Kasumi-1 (cell line): ENCODE results near the gene SLC6A3.
"Not testable (repeated sequence)": the region's sequence is repeated elsewhere in the genome, so short reads cannot be mapped to it uniquely, and the experiment has no call there.

ENCODE experiments used
- DNase-seq, 2 experiments: peaks; one replicate each; lab custom pipeline; 2025; lab: John Stamatoyannopoulos, UW

The SLC6A3 gene

DNA sequence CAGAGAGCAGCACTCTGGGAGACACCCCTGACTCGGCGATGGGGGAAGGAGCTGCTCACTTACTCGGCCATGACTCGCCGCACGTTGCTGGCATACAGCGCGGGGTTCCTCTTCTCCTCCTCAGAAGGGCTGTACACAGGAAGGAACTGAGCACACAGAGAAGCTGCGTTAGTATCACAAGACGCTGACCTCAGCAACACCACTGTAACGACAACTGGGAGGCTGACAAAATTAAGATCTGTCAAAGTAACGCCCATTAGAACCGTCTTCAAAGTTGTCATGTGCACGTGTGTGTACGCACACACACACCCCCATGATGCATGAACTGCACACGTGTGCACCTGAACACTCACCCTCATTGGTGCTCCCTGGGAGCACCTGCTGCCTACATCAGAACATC is 32.1 kb upstream of the SLC6A3 start:
- peak; percentile 89 to 94 for DNase-seq

GRCh38 chr5:1476967-1477310 is 31.7 kb upstream of the SLC6A3 start:
- no peak for DNase-seq

DNA sequence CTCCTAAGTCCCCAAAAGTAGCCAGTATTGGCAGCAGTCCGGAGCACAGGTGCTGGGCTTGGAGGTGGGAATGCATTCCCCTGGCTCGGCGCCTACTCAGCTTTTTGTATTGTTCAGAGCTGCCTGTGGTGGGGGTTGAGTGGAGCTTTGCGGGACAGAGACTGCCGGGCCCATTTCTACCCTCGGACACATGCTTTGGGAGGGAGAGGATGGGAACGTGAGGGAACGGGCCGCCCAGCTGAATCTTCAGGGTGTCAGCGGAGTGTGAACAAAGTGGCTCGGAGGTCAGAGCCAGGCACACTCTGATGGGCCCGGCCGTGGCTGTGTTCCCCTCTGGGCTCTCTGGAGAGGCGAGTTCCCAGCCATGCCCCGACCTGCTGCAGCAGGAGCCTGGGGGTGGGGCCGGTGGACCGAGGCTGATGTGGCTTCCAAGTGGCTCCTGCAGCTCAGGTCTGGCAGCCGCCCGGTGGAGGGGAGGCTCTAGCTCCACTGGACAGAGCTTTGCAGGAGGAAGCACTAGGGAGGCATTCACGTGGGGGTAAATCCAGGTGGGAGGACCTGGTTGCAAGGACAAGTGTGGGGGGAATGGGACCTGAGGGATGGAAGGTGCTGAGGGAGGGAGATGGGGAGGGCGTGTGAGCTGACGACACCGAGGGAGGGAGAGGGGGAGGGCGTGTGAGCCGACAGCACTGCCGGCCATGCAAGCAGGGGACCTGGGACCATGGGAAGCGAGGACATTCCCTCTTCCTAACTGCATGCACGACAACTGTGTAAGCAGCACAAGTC is 31.1 kb upstream of the SLC6A3 start:
- no peak for DNase-seq

DNA sequence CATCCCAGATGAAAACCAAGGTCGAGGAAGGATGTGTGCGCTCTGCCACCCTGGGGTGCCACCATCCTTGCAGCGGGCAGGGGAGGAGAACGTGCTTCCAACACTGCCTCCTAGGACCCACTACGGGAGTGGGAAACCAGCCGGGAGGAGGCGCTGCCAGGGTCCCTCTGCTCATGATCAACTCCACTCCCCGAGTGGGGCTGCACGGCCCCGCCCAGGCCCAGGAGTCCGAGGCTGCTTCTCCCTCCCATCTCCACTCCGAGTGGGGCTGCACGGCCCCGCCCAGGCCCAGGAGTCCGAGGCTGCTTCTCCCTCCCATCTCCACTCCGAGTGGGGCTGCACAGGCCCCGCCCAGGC is 30.3 kb upstream of the SLC6A3 start:
- not testable (repeated sequence) for DNase-seq

DNA sequence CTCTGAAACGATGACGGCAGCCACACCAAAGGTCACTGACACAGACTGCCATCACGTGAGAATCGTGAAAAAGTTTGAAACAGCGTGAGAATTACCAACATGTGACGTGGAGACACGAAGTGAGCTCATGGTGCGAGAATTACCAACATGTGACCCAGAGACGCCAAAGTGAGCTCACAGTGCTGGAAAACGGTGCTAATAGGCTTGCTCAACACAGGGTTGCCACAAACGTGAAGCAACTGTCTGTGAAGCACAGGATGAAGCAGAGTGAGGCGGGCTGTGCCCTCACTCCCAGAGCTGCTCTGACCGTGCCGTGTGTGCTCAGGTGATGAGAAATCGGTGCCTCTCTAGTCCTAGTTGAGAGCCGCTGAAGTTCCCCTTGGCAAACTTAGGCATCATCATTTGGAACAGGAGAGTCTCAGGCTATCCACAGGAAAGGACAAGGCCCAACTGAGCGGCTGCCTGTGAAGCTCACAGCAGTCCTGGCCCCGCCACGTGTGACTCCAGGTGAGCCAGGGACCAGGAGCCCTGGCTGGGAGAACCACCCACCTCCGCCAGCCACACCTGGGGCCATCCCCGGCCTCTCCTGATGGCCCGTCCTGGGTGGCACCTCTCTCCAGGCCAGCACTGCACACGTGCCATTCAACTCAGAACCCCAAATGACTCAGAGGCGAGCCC is 29.8 kb upstream of the SLC6A3 start:
- no peak for DNase-seq

DNA sequence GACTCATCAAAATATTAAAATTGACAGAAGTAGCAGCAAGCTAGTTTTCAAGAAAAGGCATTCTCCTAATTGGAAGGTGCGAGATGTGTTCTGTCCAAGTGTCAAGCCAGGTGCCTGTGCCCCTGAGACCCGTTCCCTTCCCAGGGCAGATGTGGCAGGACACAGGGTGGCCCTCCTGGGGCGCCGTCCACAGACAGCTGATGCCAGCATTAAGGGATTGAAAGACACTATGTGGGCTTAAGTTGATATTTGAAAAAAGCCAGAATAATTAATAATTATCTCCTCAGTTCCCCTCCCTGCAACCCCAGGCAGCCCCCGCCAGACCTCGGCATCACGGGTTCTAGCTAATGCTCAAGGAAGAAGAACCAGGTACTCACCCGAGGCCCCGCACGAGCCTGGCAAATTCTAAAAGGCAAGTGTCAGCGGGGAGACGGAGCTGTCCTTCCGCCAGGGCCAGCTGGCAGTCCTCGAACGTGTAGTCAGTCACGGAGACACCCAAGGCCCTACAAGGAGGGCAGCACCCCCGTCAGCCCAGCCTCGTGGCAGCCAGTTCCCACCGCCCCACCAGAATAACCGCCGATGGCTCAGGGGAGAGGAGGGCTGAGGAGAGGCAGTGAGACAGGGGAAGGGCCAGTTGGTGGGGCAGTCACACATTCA is 29.1 kb upstream of the SLC6A3 start:
- no peak for DNase-seq

DNA sequence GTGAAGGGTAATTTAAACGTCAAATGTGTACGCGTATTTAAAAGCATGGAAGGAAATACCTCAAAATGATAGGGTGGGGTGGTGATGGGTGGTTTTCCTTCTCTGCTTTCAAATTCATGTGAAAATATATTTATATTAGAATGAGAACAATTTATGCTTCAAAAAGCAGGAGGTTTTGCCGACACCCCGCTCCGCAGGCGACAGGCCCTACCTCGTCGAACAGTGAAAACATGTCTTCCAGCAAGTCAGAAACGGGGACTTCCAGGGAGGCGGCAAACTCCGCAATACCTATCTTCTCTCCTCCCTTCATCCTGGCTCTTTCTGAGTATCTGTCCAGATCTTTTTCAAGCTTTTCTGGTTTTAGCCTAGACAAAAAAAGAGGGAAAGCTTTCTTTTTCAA is 28.5 kb upstream of the SLC6A3 start:
- DNase-seq, result no peak

DNA sequence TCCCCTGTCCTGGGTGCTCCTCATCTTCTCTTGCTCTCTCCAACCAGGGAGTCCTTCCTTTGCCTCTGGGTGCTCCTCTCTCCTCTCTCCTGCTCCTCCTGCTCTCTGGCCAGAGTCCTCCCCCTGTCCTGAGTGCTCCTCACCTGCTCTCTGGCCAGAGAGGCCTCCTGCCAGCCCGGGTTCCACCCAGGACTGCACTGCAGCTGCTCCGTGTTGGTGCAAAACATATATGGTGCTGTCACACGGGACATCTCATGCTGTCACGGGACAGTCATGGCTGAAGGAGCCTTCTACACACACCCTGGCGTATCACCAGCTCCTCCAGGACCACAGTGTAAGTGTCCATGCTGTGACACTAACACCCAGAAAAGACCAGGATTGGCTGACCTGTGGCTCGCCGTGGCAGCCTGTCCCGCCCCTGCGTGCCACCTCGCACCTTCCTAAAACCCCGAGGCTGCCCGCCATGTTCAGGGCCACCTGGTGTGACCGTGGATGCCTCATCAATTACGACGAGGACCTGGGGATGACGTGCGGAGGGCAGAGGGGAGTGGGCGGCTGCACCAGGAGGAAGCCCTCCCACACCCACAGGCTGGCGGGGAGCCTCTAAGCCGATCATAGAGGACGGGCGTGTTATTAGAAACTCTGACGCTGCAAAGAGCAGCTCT is 27.9 kb upstream of the SLC6A3 start:
- DNase-seq, result no peak

DNA sequence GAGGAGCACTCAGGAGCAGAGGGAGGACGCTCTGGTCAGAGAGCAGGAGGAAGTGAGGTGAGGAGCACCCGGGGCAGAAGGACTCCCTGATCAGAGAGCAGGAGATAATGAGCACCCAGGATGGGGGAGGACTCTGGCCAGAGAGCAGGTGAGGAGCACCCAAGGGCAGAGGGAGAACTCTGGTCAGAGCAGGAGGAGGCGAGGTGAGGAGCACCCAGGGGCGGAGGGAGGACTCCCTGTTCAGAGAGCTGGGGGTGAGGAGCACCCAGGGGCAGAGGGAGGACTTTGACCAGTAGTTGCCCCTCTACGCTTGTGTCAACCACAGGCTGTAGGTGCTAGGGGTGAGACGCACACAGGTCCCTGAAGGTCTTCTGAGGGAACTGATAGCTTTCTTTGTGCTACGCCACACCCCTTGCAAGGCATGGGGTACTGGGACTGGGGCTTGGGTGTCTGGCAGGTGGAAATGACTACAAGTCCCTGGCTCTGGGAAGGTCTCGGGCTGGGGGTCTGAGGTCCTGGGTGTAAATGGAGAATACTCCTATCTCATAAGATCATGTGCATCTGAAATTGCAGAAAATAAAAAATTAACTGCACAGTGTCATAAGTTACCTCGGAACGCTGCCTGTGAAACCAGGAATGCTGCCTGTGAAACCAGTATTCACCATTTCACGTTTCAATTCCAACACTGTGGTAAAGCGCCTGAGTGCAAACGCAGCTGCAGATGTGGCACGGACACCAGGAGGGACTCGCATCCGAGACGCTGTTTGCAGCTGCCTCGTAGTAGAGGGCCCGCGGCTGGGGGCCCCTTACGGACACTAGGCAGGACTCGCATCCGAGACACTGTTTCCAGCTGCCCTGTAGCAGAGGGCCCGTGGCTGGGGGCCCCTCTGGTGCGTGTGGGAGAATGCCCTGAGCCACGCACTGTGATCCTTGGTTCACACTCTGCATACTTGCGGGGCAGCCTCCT is 27.0 kb upstream of the SLC6A3 start:
- DNase-seq, result no peak

DNA sequence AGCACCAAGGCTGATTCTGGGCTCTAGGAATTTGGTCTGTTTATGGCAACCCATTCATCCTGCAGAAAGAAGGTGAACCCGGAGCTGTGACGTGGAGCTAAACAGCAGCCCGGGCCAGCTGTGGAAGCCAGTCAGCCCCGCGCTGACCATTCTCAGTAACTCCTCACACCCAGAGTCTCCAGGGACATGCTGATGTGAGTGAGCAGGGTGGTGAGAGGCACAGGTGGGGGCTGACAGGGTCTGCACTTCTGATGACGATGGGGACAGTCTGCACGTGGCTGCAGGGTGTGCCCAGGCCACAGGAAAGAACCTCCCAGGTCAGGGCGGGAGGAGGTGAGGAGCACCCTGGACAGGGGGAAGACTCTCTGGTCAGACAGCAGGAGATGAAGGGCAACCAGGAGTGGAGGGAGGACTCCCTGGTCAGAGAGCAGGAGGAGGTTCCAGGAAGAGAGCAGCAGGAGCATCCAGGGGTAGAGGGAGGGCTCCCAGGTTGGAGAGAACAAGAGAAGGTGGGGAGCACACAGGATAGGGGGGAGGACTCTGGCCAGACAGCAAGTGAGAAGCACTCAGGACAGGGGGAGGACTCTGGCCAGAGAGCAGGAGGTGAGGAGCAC is 26.1 kb upstream of the SLC6A3 start:
- DNase-seq, result no peak

DNA sequence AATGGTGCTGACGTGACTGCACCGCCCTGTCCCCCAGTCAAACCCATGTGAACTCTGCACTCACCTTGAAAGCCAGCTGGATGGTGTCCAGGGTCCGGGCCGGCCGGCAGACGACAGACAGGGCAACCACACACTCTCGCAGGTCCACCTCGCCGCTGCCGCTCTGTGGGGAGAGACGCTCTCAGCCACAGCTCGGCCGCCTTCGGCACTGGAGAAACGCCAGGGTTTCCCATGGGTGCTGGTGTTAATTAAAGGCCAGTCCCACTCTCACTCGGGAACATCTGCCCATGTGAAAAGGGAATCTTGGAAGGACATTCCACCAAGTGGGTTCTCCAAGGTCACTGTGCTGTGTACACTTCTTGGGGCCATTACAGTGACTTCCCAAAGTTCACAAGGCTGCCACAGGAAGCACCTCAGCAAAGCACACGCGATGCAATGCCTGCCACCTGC is 25.5 kb upstream of the SLC6A3 start:
- DNase-seq, result no peak

- DNase-seq, result no peak
These were observed 23.6 kb upstream of the SLC6A3 start for GRCh38 chr5:1468629-1469527.

GRCh38 chr5:1468247-1468612 is 23.0 kb upstream of the SLC6A3 start:
- no peak for DNase-seq

- DNase-seq, result no peak
These were observed 22.4 kb upstream of the SLC6A3 start for GRCh38 chr5:1467341-1468246.

- DNase-seq, result no peak
These were observed 21.5 kb upstream of the SLC6A3 start for GRCh38 chr5:1466631-1467265.

DNA sequence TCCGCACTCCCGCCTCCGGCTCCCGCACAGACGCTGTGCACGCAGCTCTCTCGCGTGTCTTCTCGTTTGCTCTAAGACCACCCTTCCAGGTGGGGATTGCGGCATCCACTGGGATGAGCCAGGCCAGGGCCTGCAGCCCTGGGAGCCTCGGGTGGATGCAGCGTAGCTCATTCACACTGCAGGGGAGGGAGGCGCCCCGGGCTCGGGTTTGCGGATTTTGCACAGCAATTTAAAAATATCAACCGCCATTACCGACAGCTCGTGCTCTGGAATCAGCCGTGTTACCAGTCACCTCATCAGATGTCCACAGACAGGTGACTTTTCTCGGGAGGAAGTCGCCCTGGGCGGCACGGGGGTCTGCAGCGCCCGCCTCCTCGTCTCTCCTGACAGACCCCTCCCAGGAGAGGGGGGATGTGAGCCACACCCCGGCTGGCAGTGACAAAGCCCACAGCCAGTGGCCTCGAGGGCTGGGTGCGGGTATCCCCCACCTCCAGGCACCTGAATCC is 20.8 kb upstream of the SLC6A3 start:
- DNase-seq, result no peak

GRCh38 chr5:1465117-1465516 is 19.9 kb upstream of the SLC6A3 start:
- no peak for DNase-seq

DNA sequence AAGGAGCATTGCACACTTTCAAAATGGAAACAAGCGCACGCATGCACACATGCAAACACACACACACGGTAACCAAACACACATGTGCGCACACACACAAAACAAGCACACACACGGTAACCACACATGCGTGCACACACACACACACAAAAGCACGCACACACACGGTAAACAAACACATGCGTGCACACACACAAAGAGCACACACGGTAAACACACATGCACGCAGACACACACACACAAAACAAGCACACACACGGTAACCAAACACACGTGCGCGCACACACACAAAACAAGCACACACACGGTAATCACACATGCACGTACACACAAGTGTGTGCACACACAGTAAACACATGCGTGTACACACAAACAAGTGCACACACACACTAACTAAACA is 19.3 kb upstream of the SLC6A3 start:
- no peak for DNase-seq
